Retina (tissue), 1 donor: ENCODE results near the gene FRMD4A.

Source experiments
- DNase-seq: peaks from one replicate; pipeline ENCODE4 v3.0.0-alpha.2; 2016

FRMD4A gene

GRCh38 chr10:13711291-13711690, 619.4 kb downstream of the FRMD4A start:
- DNase-seq = no peak

GRCh38 chr10:13709931-13710650, 620.6 kb downstream of the FRMD4A start:
- DNase-seq = no peak

GRCh38 chr10:13708256-13708990, 622.3 kb downstream of the FRMD4A start:
- DNase-seq = no peak

GRCh38 chr10:13707156-13707881, 623.4 kb downstream of the FRMD4A start:
- DNase-seq = peak; percentile 88

- no peak for DNase-seq
Observed at GRCh38 chr10:13706604-13707003, 624.1 kb downstream of the FRMD4A start.

GRCh38 chr10:13706175-13706574, 624.5 kb downstream of the FRMD4A start:
- no peak for DNase-seq

- DNase-seq = no peak
Observed at GRCh38 chr10:13705526-13706174, 625.1 kb downstream of the FRMD4A start.

GRCh38 chr10:13704964-13705363, 625.8 kb downstream of the FRMD4A start:
- no peak for DNase-seq

GRCh38 chr10:13703997-13704536, 626.7 kb downstream of the FRMD4A start:
- DNase-seq = no peak

- no peak for DNase-seq
Observed at GRCh38 chr10:13703101-13703818, 627.5 kb downstream of the FRMD4A start.

GRCh38 chr10:13701157-13701919, 629.4 kb downstream of the FRMD4A start:
- no peak for DNase-seq

- no peak for DNase-seq
Observed at GRCh38 chr10:13700473-13701144, 630.1 kb downstream of the FRMD4A start.

GRCh38 chr10:13699216-13699615, 631.5 kb downstream of the FRMD4A start:
- DNase-seq = no peak

GRCh38 chr10:13698217-13698616, 632.5 kb downstream of the FRMD4A start:
- no peak for DNase-seq

GRCh38 chr10:13696071-13696470, 634.7 kb downstream of the FRMD4A start:
- no peak for DNase-seq

GRCh38 chr10:13695588-13695987, 635.1 kb downstream of the FRMD4A start:
- DNase-seq = no peak

- no peak for DNase-seq
Observed at GRCh38 chr10:13693783-13694700, 636.7 kb downstream of the FRMD4A start.

- DNase-seq = no peak
Observed at GRCh38 chr10:13690281-13690825, 640.4 kb downstream of the FRMD4A start.

GRCh38 chr10:13686331-13686752, 644.4 kb downstream of the FRMD4A start:
- DNase-seq = no peak
